SU-DHL-6 (cell line): Measurements from ENCODE around the gene ADAM10.

Source experiments
- EZH2phosphoT487 ChIP-seq: fragments of 200-600 bp; sonication (generic), shearing (Covaris generic); conservative IDR thresholded peaks from 2 replicates; pipeline ENCODE4 v1.6.1; 2018; ENCODE audit warnings: mild to moderate bottlenecking, antibody characterized with exemption, low read length, moderate library complexity, mixed read lengths
- TF ChIP-seq, protein P1 (sequence below): fragments of 200-600 bp; sonication (generic); IDR thresholded peaks from one replicate; pipeline ENCODE4 v1.5.1; 2017; ENCODE audit warnings: antibody characterized with exemption, mild to moderate bottlenecking, low read length, moderate library complexity; ENCODE audit not compliant: insufficient read depth, poor library complexity, severe bottlenecking

DNA sequence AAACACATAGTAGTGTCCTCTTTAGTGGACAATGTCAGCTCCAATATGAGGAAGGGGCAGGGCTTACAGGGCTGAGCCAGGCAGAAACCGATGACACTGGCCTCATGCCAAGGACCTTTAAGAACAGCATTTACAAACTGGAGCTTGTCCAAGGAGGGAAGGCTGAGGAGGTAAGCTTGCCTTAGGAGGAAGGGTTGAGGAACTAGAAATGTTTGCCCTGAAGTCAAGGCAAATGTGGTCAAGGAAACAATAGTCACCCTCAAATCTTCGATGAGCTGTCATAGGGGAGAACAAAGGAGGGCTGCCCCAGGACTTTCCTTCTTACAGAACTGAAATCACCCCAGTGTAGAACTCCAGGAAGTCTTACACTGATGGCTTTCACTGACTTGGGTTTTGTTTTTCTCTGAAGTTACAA, 181.3 kb downstream of the ADAM10 start:
- TF ChIP-seq EZH2phosphoT487, result no peak
- TF ChIP-seq, protein P1, sequence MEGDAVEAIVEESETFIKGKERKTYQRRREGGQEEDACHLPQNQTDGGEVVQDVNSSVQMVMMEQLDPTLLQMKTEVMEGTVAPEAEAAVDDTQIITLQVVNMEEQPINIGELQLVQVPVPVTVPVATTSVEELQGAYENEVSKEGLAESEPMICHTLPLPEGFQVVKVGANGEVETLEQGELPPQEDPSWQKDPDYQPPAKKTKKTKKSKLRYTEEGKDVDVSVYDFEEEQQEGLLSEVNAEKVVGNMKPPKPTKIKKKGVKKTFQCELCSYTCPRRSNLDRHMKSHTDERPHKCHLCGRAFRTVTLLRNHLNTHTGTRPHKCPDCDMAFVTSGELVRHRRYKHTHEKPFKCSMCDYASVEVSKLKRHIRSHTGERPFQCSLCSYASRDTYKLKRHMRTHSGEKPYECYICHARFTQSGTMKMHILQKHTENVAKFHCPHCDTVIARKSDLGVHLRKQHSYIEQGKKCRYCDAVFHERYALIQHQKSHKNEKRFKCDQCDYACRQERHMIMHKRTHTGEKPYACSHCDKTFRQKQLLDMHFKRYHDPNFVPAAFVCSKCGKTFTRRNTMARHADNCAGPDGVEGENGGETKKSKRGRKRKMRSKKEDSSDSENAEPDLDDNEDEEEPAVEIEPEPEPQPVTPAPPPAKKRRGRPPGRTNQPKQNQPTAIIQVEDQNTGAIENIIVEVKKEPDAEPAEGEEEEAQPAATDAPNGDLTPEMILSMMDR, result no peak
